ENCODE measurements around the gene EIF5B. TPM values are rescaled to one million over a fixed set of nuclear protein-coding genes. Genes with fewer than 3 reads are reported as not detected.
A peak's percentile ranks its signal among the peaks of the same experiment; 100 is the strongest.

Gene EIF5B
- total RNA-seq, 1 donor from 2014 or later, result 87.0 TPM

DNA sequence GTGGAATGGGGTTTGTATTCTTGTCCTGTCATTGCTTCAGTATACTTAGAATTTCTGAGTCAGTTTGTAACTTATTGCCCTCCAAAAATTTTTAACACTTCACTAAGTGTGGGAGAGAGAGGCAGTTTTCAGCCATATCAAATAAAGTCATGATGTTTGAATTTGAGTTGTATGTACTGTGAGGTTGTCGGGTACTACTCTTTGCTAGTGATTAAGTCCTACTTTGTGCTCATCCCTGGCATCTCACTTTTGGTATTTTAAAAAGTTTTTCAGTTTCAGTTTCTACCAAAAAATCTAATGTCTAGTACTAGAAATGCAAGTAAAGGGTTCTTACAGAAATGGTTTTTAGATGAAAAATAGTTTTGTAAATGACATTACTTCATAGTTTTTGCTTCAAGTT is 40.7 kb downstream of the EIF5B start:
- TF ChIP-seq, protein P1, sequence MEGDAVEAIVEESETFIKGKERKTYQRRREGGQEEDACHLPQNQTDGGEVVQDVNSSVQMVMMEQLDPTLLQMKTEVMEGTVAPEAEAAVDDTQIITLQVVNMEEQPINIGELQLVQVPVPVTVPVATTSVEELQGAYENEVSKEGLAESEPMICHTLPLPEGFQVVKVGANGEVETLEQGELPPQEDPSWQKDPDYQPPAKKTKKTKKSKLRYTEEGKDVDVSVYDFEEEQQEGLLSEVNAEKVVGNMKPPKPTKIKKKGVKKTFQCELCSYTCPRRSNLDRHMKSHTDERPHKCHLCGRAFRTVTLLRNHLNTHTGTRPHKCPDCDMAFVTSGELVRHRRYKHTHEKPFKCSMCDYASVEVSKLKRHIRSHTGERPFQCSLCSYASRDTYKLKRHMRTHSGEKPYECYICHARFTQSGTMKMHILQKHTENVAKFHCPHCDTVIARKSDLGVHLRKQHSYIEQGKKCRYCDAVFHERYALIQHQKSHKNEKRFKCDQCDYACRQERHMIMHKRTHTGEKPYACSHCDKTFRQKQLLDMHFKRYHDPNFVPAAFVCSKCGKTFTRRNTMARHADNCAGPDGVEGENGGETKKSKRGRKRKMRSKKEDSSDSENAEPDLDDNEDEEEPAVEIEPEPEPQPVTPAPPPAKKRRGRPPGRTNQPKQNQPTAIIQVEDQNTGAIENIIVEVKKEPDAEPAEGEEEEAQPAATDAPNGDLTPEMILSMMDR (IDR thresholded peaks at IDR 0.05; ENCODE audit: borderline replicate concordance), result no peak

DNA sequence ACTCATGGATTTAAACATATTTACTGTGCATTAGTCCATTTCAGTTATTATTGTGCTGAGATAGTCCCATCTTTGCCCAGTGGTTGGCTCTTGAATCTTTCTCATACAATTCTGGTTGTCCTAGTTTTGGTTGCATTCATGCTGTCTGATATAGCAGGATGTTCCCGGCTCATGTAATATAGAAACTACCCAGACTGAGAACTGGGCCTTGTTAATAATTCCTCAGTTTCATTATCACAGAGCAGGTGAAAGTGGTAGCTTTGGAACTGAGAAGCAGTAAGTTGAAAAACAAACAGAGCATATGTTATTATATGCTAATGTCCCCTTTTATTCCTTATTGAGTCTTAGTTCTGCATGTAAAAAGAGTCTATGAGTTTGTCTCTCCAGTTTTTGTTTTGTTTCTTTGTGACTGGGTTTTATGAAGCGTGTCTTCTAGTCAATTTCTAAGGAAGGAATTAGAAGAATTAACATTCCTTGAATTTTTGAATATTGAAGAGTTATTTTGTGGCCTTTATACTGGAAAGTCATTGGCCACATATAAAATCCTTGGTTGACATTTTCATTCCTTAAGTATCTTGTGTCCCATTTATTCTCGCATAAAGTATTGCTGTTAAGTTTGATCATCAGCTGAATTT is 43.3 kb downstream of the EIF5B start:
- intact Hi-C loops (cut with micrococcal nuclease), result no loop called here
- Histone ChIP-seq H3K4me3 (no peak overlapping the region), H3K27ac (replicated peaks) (no peak overlapping the region), H3K4me1 (no peaks in the 10 kb centered on the region), H3K9me3 (replicated peaks) (no peaks in the 10 kb centered on the region), H3K36me3 (peaks cover 91% of the 10 kb centered on the region), H3K27me3 (ENCODE audit: low read depth) (no peaks in the 10 kb centered on the region)
- DNase-seq, result no peak
- TF ChIP-seq, protein P1 (IDR thresholded peaks at IDR 0.05; ENCODE audit: borderline replicate concordance), result no peak

More for the DNA sequence above, 40.7 kb downstream of the EIF5B start:
- Histone ChIP-seq H3K4me1 (no peaks in the 10 kb centered on the region), H3K9me3 (replicated peaks) (peaks cover 10% of the 10 kb centered on the region), H3K36me3 (peaks cover 94% of the 10 kb centered on the region), H3K27ac (replicated peaks) (no peak overlapping the region), H3K27me3 (ENCODE audit: low read depth) (no peaks in the 10 kb centered on the region), H3K4me3 (no peak overlapping the region)
- DNase-seq, result no peak
- intact Hi-C loops (cut with micrococcal nuclease), result no loop called here

DNA sequence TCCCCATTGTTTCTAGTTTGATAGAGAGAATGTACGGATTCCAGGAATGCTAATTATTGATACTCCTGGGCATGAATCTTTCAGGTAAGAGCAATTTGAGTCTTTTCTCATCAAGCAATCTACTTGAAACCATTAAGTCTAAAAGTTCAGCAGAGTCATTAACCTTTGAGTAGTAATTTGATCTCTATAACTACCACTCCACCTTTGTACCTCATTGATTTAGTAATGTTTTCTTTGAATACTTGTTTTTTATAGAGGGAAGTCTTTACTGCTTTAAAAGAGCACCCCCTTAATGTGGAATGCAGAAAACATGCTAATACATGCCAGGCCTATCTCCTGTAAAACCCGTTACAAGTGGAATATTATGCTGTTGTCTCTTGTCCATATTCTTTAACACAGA is 45.0 kb downstream of the EIF5B start:
- peaks cover 75% of the 10 kb centered on the region for H3K36me3 ChIP-seq
- no peak overlapping the region for H3K27ac ChIP-seq (replicated peaks)
- intact Hi-C loops (cut with micrococcal nuclease), result no loop called here
- DNase-seq, result no peak
- H3K27me3 ChIP-seq (ENCODE audit: low read depth), result no peaks in the 10 kb centered on the region
- no peaks in the 10 kb centered on the region for H3K9me3 ChIP-seq (replicated peaks)
- H3K4me3 ChIP-seq, result no peak overlapping the region
- TF ChIP-seq, protein P1 (IDR thresholded peaks at IDR 0.05; ENCODE audit: borderline replicate concordance), result no peak
- no peaks in the 10 kb centered on the region for H3K4me1 ChIP-seq

DNA sequence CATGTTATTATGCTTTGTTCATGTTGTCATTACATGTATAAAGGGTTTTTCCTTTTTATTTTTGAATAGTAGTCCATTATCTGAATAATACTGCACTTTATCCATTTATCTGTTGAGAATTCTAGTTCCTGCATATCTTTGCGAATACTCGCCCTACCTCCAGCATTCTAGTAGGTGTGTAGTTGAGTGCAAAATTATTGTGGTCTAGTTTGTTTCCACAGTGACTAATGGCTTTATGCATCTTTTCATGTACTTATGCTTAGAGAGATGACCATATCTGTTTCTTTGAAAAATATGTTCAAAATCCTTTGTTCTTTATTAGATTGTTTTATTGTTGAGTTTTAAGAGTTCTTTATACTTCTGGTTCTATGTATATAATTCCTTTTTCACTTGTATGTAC is 48.8 kb downstream of the EIF5B start:
- Histone ChIP-seq H3K27me3 (ENCODE audit: low read depth) (no peaks in the 10 kb centered on the region), H3K4me1 (peaks cover 23% of the 10 kb centered on the region), H3K9me3 (replicated peaks) (no peaks in the 10 kb centered on the region), H3K4me3 (no peak overlapping the region), H3K27ac (replicated peaks) (no peak overlapping the region), H3K36me3 (peaks cover 51% of the 10 kb centered on the region)
- intact Hi-C loops (cut with micrococcal nuclease), result no loop called here
- TF ChIP-seq, protein P1 (IDR thresholded peaks at IDR 0.05; ENCODE audit: borderline replicate concordance), result no peak
- no peak for DNase-seq

DNA sequence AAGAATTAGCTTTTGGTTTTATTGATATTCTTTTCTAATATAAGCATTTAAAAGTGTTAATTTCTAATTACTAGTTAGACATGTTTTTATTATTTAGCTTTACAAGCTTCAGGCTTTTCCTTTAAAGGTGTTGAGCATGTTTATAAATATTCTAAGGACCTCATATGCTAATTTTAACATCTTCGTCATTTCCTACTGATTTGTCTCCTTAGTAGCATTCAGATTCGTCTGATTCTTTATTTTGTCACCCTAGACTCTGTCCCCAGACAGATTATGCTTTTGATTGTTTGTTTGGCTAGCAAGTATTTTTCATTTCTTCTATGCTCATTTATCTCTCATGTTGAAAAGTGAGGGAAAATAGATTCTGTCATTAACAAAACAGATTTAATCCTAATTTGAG is 51.7 kb downstream of the EIF5B start:
- Histone ChIP-seq H3K27ac (replicated peaks) (peak overlapping the region; percentile 70), H3K4me1 (peaks cover 37% of the 10 kb centered on the region), H3K36me3 (peaks cover 56% of the 10 kb centered on the region), H3K9me3 (replicated peaks) (no peaks in the 10 kb centered on the region), H3K4me3 (no peak overlapping the region), H3K27me3 (ENCODE audit: low read depth) (no peaks in the 10 kb centered on the region)
- intact Hi-C loops (cut with micrococcal nuclease), result no loop called here
- TF ChIP-seq, protein P1 (IDR thresholded peaks at IDR 0.05; ENCODE audit: borderline replicate concordance), result no peak
- no peak for DNase-seq
